ENCODE measurements around the gene SP140L.
A peak's percentile ranks its signal among the peaks of the same experiment; 100 is the strongest.
"Not testable (repeated sequence)": the region's sequence is repeated elsewhere in the genome, so short reads cannot be mapped to it uniquely, and the experiment has no call there.

Gene SP140L

GRCh38 chr2:230326453-230327417 lies at the start of gene SP140L:
Gene SP140L (plus strand): TSS chr2:230327193. CDS start chr2:230327270, 77 bp downstream.
- peak; percentile 87 for DNase-seq (ENCODE audit: low read depth)
- TF ChIP-seq CTCF (conservative IDR thresholded peaks at IDR 0.05; ENCODE audit: low read depth, low read length), result no peak
- H3K4me3 ChIP-seq (ENCODE audit: low read depth, low read length), result peak within 1 kb of the TSS; percentile 59

- TF ChIP-seq CTCF (conservative IDR thresholded peaks at IDR 0.05; ENCODE audit: low read depth, low read length), result no peak
- no peak overlapping the region for H3K4me3 ChIP-seq (ENCODE audit: low read depth, low read length)
- no peak for DNase-seq (ENCODE audit: low read depth)
Measured at GRCh38 chr2:230282936-230283335, 44.1 kb upstream of the SP140L start.

- H3K4me3 ChIP-seq (ENCODE audit: low read depth, low read length), result no peak overlapping the region
- no peak for TF ChIP-seq CTCF (conservative IDR thresholded peaks at IDR 0.05; ENCODE audit: low read depth, low read length)
- no peak for DNase-seq (ENCODE audit: low read depth)
Measured at GRCh38 chr2:230286048-230286447, 40.9 kb upstream of the SP140L start.

DNA sequence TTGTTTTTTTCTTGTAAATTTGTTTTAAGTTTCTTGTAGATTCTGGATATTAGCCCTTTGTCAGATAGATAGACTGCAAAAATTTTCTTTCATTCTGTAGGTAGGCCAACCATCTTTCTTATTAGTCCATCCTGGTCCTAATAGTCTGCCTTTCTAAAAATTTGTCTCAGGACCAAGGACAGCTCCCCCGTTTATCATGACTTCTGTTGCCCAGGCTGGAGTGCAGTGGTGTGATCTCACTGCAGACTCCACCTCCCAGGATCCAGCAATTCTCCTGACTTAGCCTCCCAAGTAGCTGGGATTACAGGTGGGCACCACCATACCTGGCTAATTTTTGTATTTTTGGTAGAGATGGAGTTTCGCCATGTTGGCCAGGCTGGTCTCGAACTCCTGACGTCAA lies 37.7 kb upstream of the SP140L start:
- H3K4me3 ChIP-seq (ENCODE audit: low read depth, low read length), result not testable (repeated sequence)
- peak; percentile 43 for DNase-seq (ENCODE audit: low read depth)

DNA sequence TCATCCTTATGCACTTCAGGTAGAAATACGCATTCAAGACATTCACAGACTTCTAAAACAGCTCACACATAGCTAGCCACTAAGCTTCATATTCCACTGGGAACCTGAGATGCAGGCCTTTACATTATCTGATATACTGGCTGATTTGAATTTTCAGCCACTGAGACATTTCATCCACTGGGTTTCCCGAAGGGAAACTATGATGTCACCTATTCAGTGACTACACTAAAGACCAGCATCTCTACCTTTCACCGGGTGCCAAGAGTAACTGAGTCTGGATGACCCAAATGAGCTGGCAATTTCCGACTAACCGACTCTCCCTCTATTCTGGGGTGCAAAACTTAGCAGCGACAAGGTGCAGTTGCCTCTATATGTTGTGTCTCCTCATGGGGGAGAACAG lies 31.8 kb upstream of the SP140L start:
- H3K4me3 ChIP-seq (ENCODE audit: low read depth, low read length), result no peak overlapping the region
- TF ChIP-seq CTCF (conservative IDR thresholded peaks at IDR 0.05; ENCODE audit: low read depth, low read length), result no peak
- no peak for DNase-seq (ENCODE audit: low read depth)

DNA sequence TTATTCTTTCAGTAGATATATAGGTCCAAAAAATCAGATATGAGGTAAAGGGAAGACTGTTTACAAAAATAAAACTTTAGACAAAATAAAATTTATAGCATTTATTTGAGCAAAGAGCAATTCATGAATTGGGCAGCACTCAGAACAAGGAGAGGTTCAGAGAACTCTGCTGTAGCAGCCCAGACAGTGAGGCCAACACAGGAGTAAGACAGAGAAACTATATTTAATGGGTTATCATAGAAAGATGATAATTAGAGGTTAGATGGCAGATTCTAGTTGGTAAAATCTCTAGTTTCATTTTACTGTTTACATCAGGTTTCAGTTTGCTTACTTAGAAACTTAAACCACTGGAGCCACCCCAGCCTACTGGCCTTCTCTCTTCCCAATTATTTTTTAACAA lies 30.1 kb upstream of the SP140L start:
- no peak for TF ChIP-seq CTCF (conservative IDR thresholded peaks at IDR 0.05; ENCODE audit: low read depth, low read length)
- no peak for DNase-seq (ENCODE audit: low read depth)
- no peak overlapping the region for H3K4me3 ChIP-seq (ENCODE audit: low read depth, low read length)

GRCh38 chr2:230299618-230300017 lies 27.4 kb upstream of the SP140L start:
- no peak for TF ChIP-seq CTCF (conservative IDR thresholded peaks at IDR 0.05; ENCODE audit: low read depth, low read length)
- H3K4me3 ChIP-seq (ENCODE audit: low read depth, low read length), result no peak overlapping the region
- no peak for DNase-seq (ENCODE audit: low read depth)
